IMR-90 (cell line): ENCODE results near the gene HOXA2. TPM values are rescaled to one million over a fixed set of nuclear protein-coding genes. Genes with fewer than 3 reads are reported as not detected.

Experiments used
- ATAC-seq: fragments of 200-7000 bp; cut with Tn5 transposase; 2 replicates; pipeline ENCODE4 v1.9.1; 2020; ENCODE audit warnings: low read depth, mild to moderate bottlenecking, moderate library complexity
- BruUV-seq: library from RNA; stranded (reverse); fragments of 400-500 nt; replicated peaks from 2 replicates; lab custom pipeline; 2021; lab: Mats Ljungman, UMichigan
- CTCF ChIA-PET: fragments of 300-600 bp; formaldehyde crosslinking; extraction: SDS; loops from one replicate; lab custom pipeline; 2021; ENCODE audit warnings: antibody characterized with exemption; lab: Yijun Ruan, JAX
- POLR2A ChIA-PET: fragments of 300-600 bp; sonication (Branson Sonifier 250); formaldehyde crosslinking; loops from one replicate; lab custom pipeline; 2022; ENCODE audit warnings: antibody characterized with exemption; ENCODE audit not compliant: unreplicated experiment; lab: Charles Lee
- DNase-seq: peaks from one replicate; pipeline ENCODE4 v3.0.0; 2013
- H2AFZ ChIP-seq: replicated peaks from 2 replicates; pipeline ENCODE3; 2013; ENCODE audit warnings: low read length, mild to moderate bottlenecking; ENCODE audit not compliant: poor library complexity
- H2AK5ac ChIP-seq: 2 replicates; pipeline ENCODE4 v1.6.1; 2013; ENCODE audit warnings: low read depth, low read length, inconsistent platforms
- H2AK9ac ChIP-seq: replicated peaks from 2 replicates; pipeline ENCODE3; 2013; ENCODE audit warnings: mild to moderate bottlenecking, low read depth, low read length, moderate library complexity; ENCODE audit not compliant: poor library complexity
- H2BK120ac ChIP-seq: 2 replicates; pipeline ENCODE4 v1.6.1; 2013; ENCODE audit warnings: low read depth, low read length, inconsistent platforms
- H2BK15ac ChIP-seq: 3 replicates; pipeline ENCODE4 v1.6.1; 2013; ENCODE audit warnings: low read depth, low read length, inconsistent platforms
- H2BK20ac ChIP-seq: 2 replicates; pipeline ENCODE4 v1.6.1; 2013; ENCODE audit warnings: low read depth, mild to moderate bottlenecking, inconsistent platforms, low read length, moderate library complexity
- H2BK5ac ChIP-seq: 2 replicates; pipeline ENCODE4 v1.6.1; 2013; ENCODE audit warnings: mild to moderate bottlenecking, low read depth, low read length, inconsistent platforms; ENCODE audit not compliant: poor library complexity, severe bottlenecking
- H3K14ac ChIP-seq: replicated peaks from 2 replicates; pipeline ENCODE4 v1.6.1; 2013; ENCODE audit warnings: low read depth, low read length, inconsistent platforms
- H3K18ac ChIP-seq: 2 replicates; pipeline ENCODE4 v1.6.1; 2013; ENCODE audit warnings: low read depth, low read length, control low read depth
- H3K23ac ChIP-seq: 2 replicates; pipeline ENCODE4 v1.6.1; 2013; ENCODE audit warnings: low read depth, low read length, inconsistent platforms
- H3K27ac ChIP-seq: 2 replicates; pipeline ENCODE4 v1.5.1; 2013; ENCODE audit warnings: mild to moderate bottlenecking, control low read depth, low read length; ENCODE audit not compliant: insufficient read depth
- H3K27me3 ChIP-seq: 2 replicates; pipeline ENCODE4 v1.6.1; 2013; ENCODE audit warnings: low read length; ENCODE audit not compliant: control insufficient read depth, insufficient read depth
- H3K36me3 ChIP-seq: 2 replicates; pipeline ENCODE4 v1.6.1; 2013; ENCODE audit warnings: low read length, mixed read lengths; ENCODE audit not compliant: control insufficient read depth, insufficient read depth
- H3K4ac ChIP-seq: 2 replicates; pipeline ENCODE4 v1.6.1; 2013; ENCODE audit warnings: low read depth, low read length, inconsistent platforms
- H3K4me1 ChIP-seq: 2 replicates; pipeline ENCODE4 v1.6.1; 2013; ENCODE audit warnings: low read length, mixed read lengths; ENCODE audit not compliant: control insufficient read depth, insufficient read depth
- H3K4me2 ChIP-seq: 2 replicates; pipeline ENCODE4 v1.6.1; 2013; ENCODE audit warnings: low read depth, mild to moderate bottlenecking, control low read depth, low read length, moderate library complexity
- H3K4me3 ChIP-seq: 2 replicates; pipeline ENCODE4 v1.5.1; 2013; ENCODE audit warnings: low read depth, mild to moderate bottlenecking, control low read depth, low read length, moderate library complexity; ENCODE audit not compliant: insufficient read depth
- H3K56ac ChIP-seq: 2 replicates; pipeline ENCODE4 v1.6.1; 2013; ENCODE audit warnings: low read length, inconsistent platforms; ENCODE audit not compliant: insufficient read depth; ENCODE audit errors: extremely low read depth
- H3K79me1 ChIP-seq, 2 experiments: 2 replicates each; pipeline ENCODE4 v1.6.1; 2013; ENCODE audit warnings: low read length in 2 of 2, inconsistent platforms in 1 of 2, low read depth in 1 of 2
- H3K9ac ChIP-seq: 2 replicates; pipeline ENCODE4 v1.6.1; 2013; ENCODE audit warnings: low read depth, low read length, control low read depth
- H3K9me1 ChIP-seq: 2 replicates; pipeline ENCODE4 v1.6.1; 2013; ENCODE audit warnings: low read length, inconsistent platforms; ENCODE audit not compliant: insufficient read depth
- H3K9me3 ChIP-seq: 2 replicates; pipeline ENCODE4 v1.6.1; 2013; ENCODE audit warnings: low read length; ENCODE audit not compliant: control insufficient read depth, insufficient read depth
- H4K20me1 ChIP-seq: 2 replicates; pipeline ENCODE4 v1.6.1; 2013; ENCODE audit warnings: low read length, inconsistent platforms; ENCODE audit not compliant: insufficient read depth
- H4K5ac ChIP-seq: 2 replicates; pipeline ENCODE4 v1.6.1; 2013; ENCODE audit warnings: mild to moderate bottlenecking, low read depth, low read length, control low read depth
- H4K8ac ChIP-seq, 2 experiments: 2 replicates each; pipeline ENCODE4 v1.6.1; 2013; ENCODE audit warnings: low read depth in 2 of 2, low read length in 2 of 2, control low read depth in 1 of 2, inconsistent platforms in 1 of 2
- H4K91ac ChIP-seq: 2 replicates; pipeline ENCODE4 v1.6.1; 2013; ENCODE audit warnings: low read depth, low read length, inconsistent platforms; ENCODE audit not compliant: insufficient read depth
- CEBPB ChIP-seq: IDR thresholded peaks from 2 replicates; pipeline ENCODE4 v1.6.1; 2012; ENCODE audit warnings: low read depth, low read length, improper control_type of control experiment
- CHD1 ChIP-seq: IDR thresholded peaks from 2 replicates; pipeline ENCODE4 v1.6.1; 2012; ENCODE audit warnings: low read depth, low read length, improper control_type of control experiment
- FOS ChIP-seq: fragments of 150-350 bp; IDR thresholded peaks from 2 replicates; pipeline ENCODE4 v1.6.1; 2016; ENCODE audit warnings: low read depth, low read length
- MAFK ChIP-seq: IDR thresholded peaks from 2 replicates; pipeline ENCODE4 v1.6.1; 2012; ENCODE audit warnings: low read depth, low read length, improper control_type of control experiment
- MAZ ChIP-seq: IDR thresholded peaks from 2 replicates; pipeline ENCODE4 v1.6.1; 2012; ENCODE audit warnings: low read depth, mild to moderate bottlenecking, low read length, improper control_type of control experiment, moderate library complexity, borderline replicate concordance
- NFE2L2 ChIP-seq: fragments of 150-350 bp; IDR thresholded peaks from 2 replicates; pipeline ENCODE4 v1.6.1; 2016; ENCODE audit warnings: low read depth, mild to moderate bottlenecking, low read length
- POLR2A ChIP-seq: IDR thresholded peaks from 2 replicates; pipeline ENCODE4 v1.6.1; 2012; ENCODE audit warnings: mild to moderate bottlenecking, low read depth, low read length
- RAD21 ChIP-seq: IDR thresholded peaks from 2 replicates; pipeline ENCODE4 v1.6.1; 2012; ENCODE audit warnings: low read length, improper control_type of control experiment
- RCOR1 ChIP-seq: IDR thresholded peaks from 2 replicates; pipeline ENCODE4 v1.6.1; 2012; ENCODE audit warnings: mild to moderate bottlenecking, low read length, improper control_type of control experiment; ENCODE audit not compliant: insufficient replicate concordance
- RFX5 ChIP-seq: IDR thresholded peaks from 2 replicates; pipeline ENCODE4 v1.8.0; 2012; ENCODE audit warnings: low read depth, mild to moderate bottlenecking, low read length, moderate library complexity
- WGBS, 2 experiments: methylation state at CpG; one replicate each; pipeline versions ENCODE4 v1.1.5 to v1.1.7; 2013; ENCODE audit warnings: missing lambda C conversion rate in 2 of 2; ENCODE audit not compliant: insufficient read length in 1 of 2; ENCODE audit errors: extremely low coverage in 2 of 2; 5-methylcytosine and 5-hydroxymethylcytosine counted together
- dilution Hi-C: fragments of 300-500 bp; cut with HindIII; formaldehyde crosslinking; loops from one replicate; pipeline ENCODE4 v1.14.3; 2018; ENCODE audit warnings: low sequenced_read_pairs; ENCODE audit not compliant: unreplicated experiment
- in situ Hi-C: fragments of 300-500 bp; cut with MboI; formaldehyde crosslinking; loops from 3 replicates; pipeline ENCODE4 v1.14.3; 2019; ENCODE audit warnings: low sequenced_read_pairs, inconsistent platforms, mixed read lengths
- intact Hi-C: fragments of 100-400 bp; cut with micrococcal nuclease; formaldehyde crosslinking; loops from 2 replicates; pipeline ENCODE4 v1.10.0; 2022
- polyA plus RNA-seq, 3 experiments: library from polyadenylated mRNA; depleted of rRNA; stranded (reverse); fragments of >200 nt; gene quantifications; 2 replicates each; pipeline ENCODE4 v1.2.3, GENCODE V29; 2012; ENCODE audit warnings: low replicate concordance in 1 of 3
- total RNA-seq: library from RNA; depleted of rRNA; stranded (reverse); fragments of >200 nt; gene quantifications from 2 replicates; pipeline ENCODE4 v1.2.3, GENCODE V29; 2012
- TF ChIP-seq, protein P1 (sequence below): fragments of 150-350 bp; IDR thresholded peaks from 2 replicates; pipeline ENCODE4 v1.6.1; 2017; ENCODE audit warnings: mild to moderate bottlenecking, antibody characterized with exemption, low read length, low read depth
- TF ChIP-seq, protein P2 (sequence below): fragments of 150-350 bp; IDR thresholded peaks from 2 replicates; pipeline ENCODE4 v1.6.1; 2016; ENCODE audit warnings: low read depth, mild to moderate bottlenecking, low read length, moderate library complexity, borderline replicate concordance
- TF ChIP-seq, protein P3 (sequence below): conservative IDR thresholded peaks from 2 replicates; pipeline ENCODE4 v1.5.1; 2012; ENCODE audit warnings: mild to moderate bottlenecking, low read depth, low read length, improper control_type of control experiment

Gene HOXA2
- total and polyA plus RNA-seq, 2 of the 4 experiments (the other 2 are of a cell fraction), result 1.6 to 3.9 TPM

DNA sequence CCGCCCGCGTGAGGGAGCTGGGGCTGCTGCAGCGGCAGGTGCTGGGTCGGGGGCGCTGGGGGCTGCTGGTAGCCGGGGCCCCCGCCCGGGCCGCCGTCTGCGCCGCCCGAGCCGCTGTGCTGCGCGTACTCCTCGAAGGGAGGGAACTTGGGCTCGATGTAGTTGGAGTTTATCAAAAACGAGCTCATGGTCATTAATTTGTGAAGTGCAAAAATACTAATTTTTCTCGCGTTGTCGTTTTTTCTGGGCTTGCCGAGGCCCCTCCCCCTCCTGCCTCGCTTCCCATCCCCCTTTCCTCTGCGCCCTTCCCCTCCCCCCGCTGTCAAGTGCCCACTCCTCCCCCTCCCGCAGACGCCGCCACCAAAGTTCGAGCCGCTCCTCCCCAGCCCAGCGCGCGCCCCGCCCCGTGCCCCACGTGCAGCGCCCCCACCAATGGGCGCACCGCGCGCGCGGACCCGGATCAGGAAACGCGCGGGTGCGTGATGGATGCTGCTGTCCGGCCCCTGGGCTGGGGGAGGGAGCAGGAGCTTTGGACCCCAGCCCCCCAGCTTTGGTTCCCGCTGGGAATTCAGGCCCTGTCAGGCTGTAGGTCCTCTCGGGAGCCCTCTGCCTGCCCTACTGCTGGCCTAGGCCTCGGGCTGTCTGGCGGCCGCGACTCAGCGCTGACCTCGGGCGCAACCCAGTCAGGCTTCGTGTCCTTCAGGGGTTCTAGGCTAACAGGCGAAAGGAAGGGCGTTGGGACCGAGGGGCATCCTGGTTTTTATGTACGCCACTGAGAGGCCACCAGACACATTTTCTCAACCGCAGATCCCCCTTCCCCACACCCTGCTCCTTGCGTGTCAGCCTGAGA is 28.3 kb upstream of the HOXA2 start, which contains the start of gene HOXA4:
HOXA4 (minus strand) TSS at position 218 of the 850 bp plus-strand sequence; CDS start at position 194, 24 bp downstream.
- Histone ChIP-seq H3K4me3 (peak within 1 kb of the TSS; percentile 76), H3K23ac (peak within 1 kb of the TSS; percentile 94), H3K4me2 (peak within 1 kb of the TSS; percentile 100), H3K56ac (peak within 1 kb of the TSS; percentile 58), H3K18ac (peak within 1 kb of the TSS; percentile 76), H3K36me3 (peaks cover 3% of the 10 kb centered on the region; the same call in 1 of the 2 replicates), H2BK20ac (peak within 1 kb of the TSS; percentile 21; the same call in 1 of the 2 replicates), H2BK15ac (peak within 1 kb of the TSS; percentile 58; the same call in 2 of the 3 replicates), H3K4ac (peak within 1 kb of the TSS; percentile 81), H4K20me1 (no peaks in the 10 kb centered on the region), H2BK120ac (peak within 1 kb of the TSS; percentile 66), H4K91ac (peak within 1 kb of the TSS; percentile 89), H3K27ac (peak within 1 kb of the TSS; percentile 77), H3K9me3 (no peaks in the 10 kb centered on the region), H2AK5ac (peak within 1 kb of the TSS; percentile 83), H2BK5ac (peak within 1 kb of the TSS; percentile 62), H4K5ac (peak within 1 kb of the TSS; percentile 100), H3K14ac (peak within 1 kb of the TSS; percentile 65), H4K8ac (peak within 1 kb of the TSS; percentile 92 to 98), H3K9me1 (peaks cover 11% of the 10 kb centered on the region), H3K27me3 (no peaks in the 10 kb centered on the region), H3K79me1 (peaks cover 27 to 41% of the 10 kb centered on the region in 2 experiments), H2AFZ (peak within 1 kb of the TSS; percentile 93), H3K9ac (peak within 1 kb of the TSS; percentile 92), H2AK9ac (peak within 1 kb of the TSS; percentile 75), H3K4me1 (peaks cover 24% of the 10 kb centered on the region)
- peak; percentile 83 for DNase-seq
- POLR2A ChIA-PET, result interaction anchor here (0.6 to 1.1 kb wide), 4 partner anchors 11 to 333 kb away, joined by 3 to 4 read pairs (median 3); no protein-coding TSS in a partner anchor
- CTCF ChIA-PET, result interaction anchor here (0.8 to 1.8 kb wide), 6 partner anchors 10 to 444 kb away, joined by 3 to 5 read pairs (median 4); no protein-coding TSS in a partner anchor
- in situ Hi-C loops (no loop called here), intact Hi-C loops (loop anchor here (5.0 kb wide), 1 partner anchor 98 kb away; no protein-coding TSS in a partner anchor), dilution Hi-C loops (no loop called here)
- ATAC-seq, result peak; percentile 92
- no TSS peak for BruUV-seq
- 3% methylated on average over 23 of the region's 67 CpGs; no CpG with 5 or more reads in 1 of the 2 experiments for WGBS, 2 experiments
- TF ChIP-seq, protein P1, sequence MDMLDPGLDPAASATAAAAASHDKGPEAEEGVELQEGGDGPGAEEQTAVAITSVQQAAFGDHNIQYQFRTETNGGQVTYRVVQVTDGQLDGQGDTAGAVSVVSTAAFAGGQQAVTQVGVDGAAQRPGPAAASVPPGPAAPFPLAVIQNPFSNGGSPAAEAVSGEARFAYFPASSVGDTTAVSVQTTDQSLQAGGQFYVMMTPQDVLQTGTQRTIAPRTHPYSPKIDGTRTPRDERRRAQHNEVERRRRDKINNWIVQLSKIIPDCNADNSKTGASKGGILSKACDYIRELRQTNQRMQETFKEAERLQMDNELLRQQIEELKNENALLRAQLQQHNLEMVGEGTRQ, result peak; percentile 99
- TF ChIP-seq NFE2L2 (no peak), CHD1 (no peak; the same call in 1 of the 2 replicates), CEBPB (no peak), RAD21 (no peak), POLR2A (peak; percentile 31; the same call in 1 of the 2 replicates), RFX5 (no peak), MAZ (peak; percentile 89), RCOR1 (no peak), MAFK (no peak), FOS (peak; percentile 74)
- TF ChIP-seq, protein P2, sequence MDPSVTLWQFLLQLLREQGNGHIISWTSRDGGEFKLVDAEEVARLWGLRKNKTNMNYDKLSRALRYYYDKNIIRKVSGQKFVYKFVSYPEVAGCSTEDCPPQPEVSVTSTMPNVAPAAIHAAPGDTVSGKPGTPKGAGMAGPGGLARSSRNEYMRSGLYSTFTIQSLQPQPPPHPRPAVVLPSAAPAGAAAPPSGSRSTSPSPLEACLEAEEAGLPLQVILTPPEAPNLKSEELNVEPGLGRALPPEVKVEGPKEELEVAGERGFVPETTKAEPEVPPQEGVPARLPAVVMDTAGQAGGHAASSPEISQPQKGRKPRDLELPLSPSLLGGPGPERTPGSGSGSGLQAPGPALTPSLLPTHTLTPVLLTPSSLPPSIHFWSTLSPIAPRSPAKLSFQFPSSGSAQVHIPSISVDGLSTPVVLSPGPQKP, result no peak
- TF ChIP-seq, protein P3, sequence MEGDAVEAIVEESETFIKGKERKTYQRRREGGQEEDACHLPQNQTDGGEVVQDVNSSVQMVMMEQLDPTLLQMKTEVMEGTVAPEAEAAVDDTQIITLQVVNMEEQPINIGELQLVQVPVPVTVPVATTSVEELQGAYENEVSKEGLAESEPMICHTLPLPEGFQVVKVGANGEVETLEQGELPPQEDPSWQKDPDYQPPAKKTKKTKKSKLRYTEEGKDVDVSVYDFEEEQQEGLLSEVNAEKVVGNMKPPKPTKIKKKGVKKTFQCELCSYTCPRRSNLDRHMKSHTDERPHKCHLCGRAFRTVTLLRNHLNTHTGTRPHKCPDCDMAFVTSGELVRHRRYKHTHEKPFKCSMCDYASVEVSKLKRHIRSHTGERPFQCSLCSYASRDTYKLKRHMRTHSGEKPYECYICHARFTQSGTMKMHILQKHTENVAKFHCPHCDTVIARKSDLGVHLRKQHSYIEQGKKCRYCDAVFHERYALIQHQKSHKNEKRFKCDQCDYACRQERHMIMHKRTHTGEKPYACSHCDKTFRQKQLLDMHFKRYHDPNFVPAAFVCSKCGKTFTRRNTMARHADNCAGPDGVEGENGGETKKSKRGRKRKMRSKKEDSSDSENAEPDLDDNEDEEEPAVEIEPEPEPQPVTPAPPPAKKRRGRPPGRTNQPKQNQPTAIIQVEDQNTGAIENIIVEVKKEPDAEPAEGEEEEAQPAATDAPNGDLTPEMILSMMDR, result no peak
